Measurements from ENCODE around the gene GPI. TPM values are rescaled to one million over a fixed set of nuclear protein-coding genes. Genes with fewer than 3 reads are reported as not detected.

Gene GPI
- 199 and 348 TPM in 2 replicates for total RNA-seq

GRCh38 chr19:34364830-34365462, at the start of gene GPI:
Gene GPI (plus strand): TSS chr19:34365196. CDS start chr19:34365267, 71 bp downstream.

GRCh38 chr19:34404109-34404909, 39.3 kb downstream of the GPI start, which contains the start of gene PDCD2L:
Gene PDCD2L (plus strand): TSS chr19:34404399. CDS start chr19:34404431, 32 bp downstream.

Other genes starting within 250 kb of the GPI start
- 53.2 and 75.8 TPM in 2 replicates for gene LSM14A, start 192.7 kb upstream of the GPI start, total RNA-seq
- 16.0 TPM in 2 replicates for gene GARRE1, start 110.6 kb upstream of the GPI start, total RNA-seq
- gene PDCD2L, start 39.2 kb downstream of the GPI start, total RNA-seq = 9.8 and 13.6 TPM in 2 replicates
- gene UBA2, start 63.2 kb downstream of the GPI start, total RNA-seq = 145 and 226 TPM in 2 replicates
- gene WTIP, start 116.6 kb downstream of the GPI start, total RNA-seq = 42.5 and 46.4 TPM in 2 replicates

All from smooth muscle cell of the umbilical artery (primary cell).